Duodenal mucosa (tissue), 2 donors: ENCODE measurements around the gene IFT122.

Experiments used
- H3K27ac ChIP-seq: one replicate; pipeline ENCODE4 v1.7.0; 2013; ENCODE audit warnings: low read depth, low read length
- H3K27me3 ChIP-seq, 2 donors: one replicate each; pipeline ENCODE4 v1.7.0; 2013; ENCODE audit warnings: low read length in 2 of 2, control low read depth in 1 of 2; ENCODE audit not compliant: insufficient read depth in 2 of 2, control insufficient read depth in 1 of 2
- H3K36me3 ChIP-seq, 2 donors: one replicate each; pipeline ENCODE4 v1.7.0; 2013; ENCODE audit warnings: low read length in 2 of 2, control low read depth in 1 of 2; ENCODE audit not compliant: insufficient read depth in 2 of 2, control insufficient read depth in 1 of 2
- H3K4me1 ChIP-seq, 2 donors: one replicate each; pipeline ENCODE4 v1.7.0; 2013; ENCODE audit warnings: low read length in 2 of 2, control low read depth in 1 of 2; ENCODE audit not compliant: insufficient read depth in 2 of 2, control insufficient read depth in 1 of 2
- H3K4me3 ChIP-seq, 2 donors: one replicate each; pipeline ENCODE4 v1.7.0; 2013; ENCODE audit warnings: low read length in 2 of 2, low read depth in 1 of 2
- H3K9ac ChIP-seq, 2 donors: one replicate each; pipeline ENCODE4 v1.7.0; 2013; ENCODE audit warnings: low read length in 2 of 2, low read depth in 1 of 2
- H3K9me3 ChIP-seq, 2 donors: one replicate each; pipeline ENCODE4 v1.7.0; 2013; ENCODE audit warnings: low read length in 2 of 2, control low read depth in 1 of 2; ENCODE audit not compliant: control insufficient read depth in 1 of 2

IFT122 gene

GRCh38 chr3:129502641-129503408 is 62.8 kb downstream of the IFT122 start:
- Histone ChIP-seq H3K27me3 (no peaks in the 10 kb centered on the region), H3K4me1 (no peaks in the 10 kb centered on the region), H3K9me3 (no peaks in the 10 kb centered on the region), H3K36me3 (peaks cover 16 to 33% of the 10 kb centered on the region in 2 donors), H3K27ac (no peak overlapping the region), H3K9ac (no peak overlapping the region), H3K4me3 (no peak overlapping the region)

GRCh38 chr3:129503471-129504291 is 63.7 kb downstream of the IFT122 start:
- no peak overlapping the region for H3K9ac ChIP-seq
- no peaks in the 10 kb centered on the region for H3K4me1 ChIP-seq
- H3K36me3 ChIP-seq: peaks cover 16 to 33% of the 10 kb centered on the region in 2 donors

GRCh38 chr3:129504471-129505100 is 64.6 kb downstream of the IFT122 start:
- Histone ChIP-seq H3K27ac (no peak overlapping the region), H3K36me3 (peaks cover 16 to 33% of the 10 kb centered on the region in 2 donors), H3K4me3 (no peak overlapping the region), H3K4me1 (no peaks in the 10 kb centered on the region), H3K9ac (no peak overlapping the region), H3K27me3 (no peaks in the 10 kb centered on the region), H3K9me3 (no peaks in the 10 kb centered on the region)

More at GRCh38 chr3:129503471-129504291, 63.7 kb downstream of the IFT122 start:
- H3K27me3 ChIP-seq: no peaks in the 10 kb centered on the region
- H3K27ac ChIP-seq: no peak overlapping the region
- no peaks in the 10 kb centered on the region for H3K9me3 ChIP-seq
- no peak overlapping the region for H3K4me3 ChIP-seq

GRCh38 chr3:129505341-129505740 is 65.3 kb downstream of the IFT122 start:
- no peaks in the 10 kb centered on the region for H3K4me1 ChIP-seq
- no peaks in the 10 kb centered on the region for H3K9me3 ChIP-seq
- H3K9ac ChIP-seq: no peak overlapping the region
- H3K27me3 ChIP-seq: no peaks in the 10 kb centered on the region
- no peak overlapping the region for H3K27ac ChIP-seq
- H3K36me3 ChIP-seq: peaks cover 14 to 32% of the 10 kb centered on the region in 2 donors
- H3K4me3 ChIP-seq: no peak overlapping the region

- Histone ChIP-seq H3K4me3 (no peak overlapping the region), H3K9me3 (no peaks in the 10 kb centered on the region), H3K27me3 (no peaks in the 10 kb centered on the region), H3K9ac (no peak overlapping the region), H3K36me3 (peaks cover 13 to 24% of the 10 kb centered on the region in 2 donors), H3K27ac (no peak overlapping the region), H3K4me1 (no peaks in the 10 kb centered on the region)
Observed at GRCh38 chr3:129506231-129506742, 66.3 kb downstream of the IFT122 start.

GRCh38 chr3:129507181-129507831 is 67.3 kb downstream of the IFT122 start:
- Histone ChIP-seq H3K9ac (no peak overlapping the region), H3K9me3 (no peaks in the 10 kb centered on the region), H3K27me3 (no peaks in the 10 kb centered on the region), H3K36me3 (peaks cover 8 to 22% of the 10 kb centered on the region in 2 donors), H3K27ac (no peak overlapping the region), H3K4me3 (no peak overlapping the region), H3K4me1 (no peaks in the 10 kb centered on the region)

GRCh38 chr3:129512595-129512994 is 72.6 kb downstream of the IFT122 start:
- Histone ChIP-seq H3K27me3 (no peaks in the 10 kb centered on the region), H3K4me3 (no peak overlapping the region), H3K9me3 (no peaks in the 10 kb centered on the region), H3K27ac (no peak overlapping the region), H3K36me3 (peaks cover 0 to 25% of the 10 kb centered on the region in 2 donors), H3K9ac (no peak overlapping the region), H3K4me1 (no peaks in the 10 kb centered on the region)

- Histone ChIP-seq H3K27me3 (no peaks in the 10 kb centered on the region), H3K36me3 (peaks cover 0 to 25% of the 10 kb centered on the region in 2 donors), H3K4me3 (no peak overlapping the region), H3K27ac (no peak overlapping the region), H3K9me3 (no peaks in the 10 kb centered on the region), H3K9ac (no peak overlapping the region), H3K4me1 (no peaks in the 10 kb centered on the region)
Observed at GRCh38 chr3:129513705-129514104, 73.7 kb downstream of the IFT122 start.

- H3K36me3 ChIP-seq: peaks cover 0 to 25% of the 10 kb centered on the region in 2 donors
- H3K27ac ChIP-seq: no peak overlapping the region
- H3K9ac ChIP-seq: no peak overlapping the region
Observed at GRCh38 chr3:129514110-129514509, 74.1 kb downstream of the IFT122 start.

More at GRCh38 chr3:129514110-129514509, 74.1 kb downstream of the IFT122 start:
- H3K27me3 ChIP-seq: no peaks in the 10 kb centered on the region
- H3K4me3 ChIP-seq: no peak overlapping the region
- no peaks in the 10 kb centered on the region for H3K4me1 ChIP-seq
- no peaks in the 10 kb centered on the region for H3K9me3 ChIP-seq
